HG03097 (cell line): ENCODE data around the gene OSCAR.
"Not testable (repeated sequence)": the region's sequence is repeated elsewhere in the genome, so short reads cannot be mapped to it uniquely, and the experiment has no call there.

Experiments used
- ATAC-seq: cut with Tn5 transposase; IDR thresholded peaks from one replicate; pipeline ENCODE4 v1.9.1; 2021; ENCODE audit not compliant: unreplicated experiment, low FRiP score

Gene OSCAR

DNA sequence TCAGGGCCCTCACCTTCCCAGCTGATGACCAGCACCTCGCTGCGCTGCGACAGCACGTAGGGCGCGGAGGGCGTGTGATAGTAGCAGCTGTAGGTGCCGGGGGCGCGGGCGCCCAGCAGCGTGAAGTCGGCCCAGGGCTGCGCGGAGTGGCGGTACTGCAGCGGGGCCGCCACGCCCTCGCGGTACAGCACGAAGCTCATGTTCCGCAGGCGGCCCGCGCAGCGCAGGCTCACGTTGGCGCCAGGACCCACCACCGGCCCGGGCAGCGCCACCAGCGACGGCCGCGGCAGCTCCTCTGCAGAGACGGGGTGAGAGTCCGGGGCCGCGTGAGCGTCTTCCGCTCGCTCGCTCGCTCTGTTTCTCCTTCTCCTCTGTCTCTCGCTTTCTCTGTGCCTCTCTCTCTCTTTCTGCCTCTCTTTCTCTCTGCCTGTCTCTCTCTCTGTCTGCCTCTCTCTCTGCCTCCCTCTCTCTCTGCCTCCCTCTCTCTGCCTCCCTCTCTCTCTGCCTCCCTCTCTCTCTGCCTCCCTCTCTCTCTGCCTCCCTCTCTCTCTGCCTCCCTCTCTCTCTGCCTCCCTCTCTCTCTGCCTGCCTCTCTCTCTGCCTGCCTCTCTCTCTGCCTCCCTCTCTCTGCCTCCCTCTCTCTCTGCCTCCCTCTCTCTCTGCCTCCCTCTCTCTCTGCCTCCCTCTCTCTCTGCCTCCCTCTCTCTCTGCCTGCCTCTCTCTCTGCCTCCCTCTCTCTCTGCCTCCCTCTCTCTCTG lies 4.6 kb downstream of the OSCAR start:
- ATAC-seq, result not testable (repeated sequence)

DNA sequence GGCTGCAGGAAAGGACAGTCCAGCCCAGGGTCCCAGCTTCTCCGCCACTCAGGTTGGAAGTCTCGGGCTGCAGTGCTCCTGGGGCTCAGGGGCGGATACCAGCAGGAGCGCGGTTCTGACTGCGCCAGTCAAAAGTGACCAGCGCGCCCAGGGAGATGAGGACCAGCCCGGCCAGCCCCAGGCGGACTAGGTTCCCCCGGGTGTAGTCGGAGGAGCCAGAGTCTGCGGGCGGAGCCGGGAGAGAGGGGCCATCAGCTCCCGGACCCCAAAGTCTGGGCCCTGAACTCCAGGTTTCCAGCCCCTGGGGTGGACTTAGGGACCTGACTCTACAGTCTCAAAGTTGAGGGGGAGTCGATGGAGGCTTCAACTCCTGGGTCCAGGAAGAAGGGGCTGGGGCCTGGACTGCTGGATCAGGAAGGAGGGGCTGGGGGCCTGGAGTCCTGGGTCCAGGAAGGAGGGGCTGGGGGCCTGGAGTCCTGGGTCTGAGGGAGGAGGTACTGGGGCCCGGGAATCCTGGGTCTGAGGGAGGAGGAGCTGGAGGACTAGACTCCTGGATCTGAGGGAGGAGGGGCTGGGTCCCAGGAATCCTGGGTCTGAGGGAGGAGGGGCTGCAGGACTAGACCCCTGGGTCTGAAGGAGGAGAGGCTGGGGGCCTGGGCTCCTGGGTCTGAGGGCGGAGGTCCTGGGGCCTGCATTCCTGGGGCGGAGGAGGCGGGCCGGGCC lies 5.3 kb downstream of the OSCAR start:
- ATAC-seq, result no peak

DNA sequence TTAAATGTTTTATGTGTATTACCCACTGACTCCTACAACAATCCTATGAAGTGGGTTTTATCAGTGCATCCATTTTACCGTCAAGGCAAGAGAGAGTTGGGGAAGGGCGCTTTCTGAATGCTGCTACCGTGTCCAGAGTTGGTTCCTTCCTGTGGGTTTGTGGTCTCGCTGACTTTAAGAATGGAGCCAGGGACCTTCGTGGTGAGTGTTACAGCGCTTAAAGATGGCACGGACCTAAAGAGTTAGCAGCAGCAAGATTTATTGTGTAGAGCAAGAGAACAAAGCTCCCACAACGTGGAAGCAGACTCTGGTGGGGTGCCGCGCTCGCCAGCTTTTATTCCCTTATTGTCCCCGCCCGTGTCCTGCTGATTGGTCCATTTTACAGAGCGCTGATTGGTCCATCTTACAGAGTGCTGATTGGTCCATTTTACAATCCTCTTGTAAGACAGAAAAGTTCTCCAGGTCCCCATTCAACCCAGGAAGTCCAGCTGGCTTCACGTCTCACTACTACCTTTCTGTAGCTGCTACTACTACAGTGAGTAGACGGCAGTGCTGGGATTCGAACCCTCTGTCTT lies 6.1 kb downstream of the OSCAR start:
- no peak for ATAC-seq

DNA sequence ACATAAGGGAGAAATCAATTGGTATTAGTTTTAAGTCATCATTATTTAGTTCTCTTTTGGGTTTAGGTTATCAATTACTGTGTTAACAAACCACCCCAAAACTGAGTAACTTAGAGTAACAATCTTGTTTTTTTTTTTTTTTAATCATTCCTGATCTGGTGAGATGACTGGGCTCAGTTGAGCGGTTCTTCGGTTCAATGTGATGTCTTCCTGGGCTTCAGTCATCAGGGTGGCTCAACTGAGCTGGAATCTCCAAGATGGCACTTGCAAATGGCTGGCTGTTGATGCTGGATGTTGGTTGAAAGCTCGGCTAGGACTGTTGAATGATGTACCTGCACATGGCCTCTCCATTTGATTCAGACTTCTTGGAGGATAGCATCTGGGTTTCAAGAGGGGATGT lies 16.2 kb downstream of the OSCAR start:
- ATAC-seq, result no peak

DNA sequence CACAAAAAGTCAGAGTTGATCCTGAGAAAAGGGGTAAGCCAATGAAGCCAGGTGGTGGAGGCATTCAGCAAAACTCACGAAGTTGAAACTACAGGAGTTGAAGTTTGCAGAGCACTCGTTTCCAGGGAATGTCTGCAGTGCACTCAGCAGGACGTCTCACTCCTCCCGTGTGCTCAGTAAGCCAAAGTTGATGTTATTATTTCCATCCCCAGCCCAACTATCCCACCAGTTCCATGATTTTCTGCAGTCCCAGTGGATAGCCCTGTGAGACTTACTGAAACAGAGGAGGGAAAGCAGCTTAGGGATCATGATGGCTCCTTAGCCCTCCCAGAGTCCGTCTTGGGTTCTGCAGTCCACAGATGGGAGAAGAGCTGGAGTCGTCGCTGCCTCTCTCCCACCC lies 19.6 kb downstream of the OSCAR start, which contains the start of gene TARM1:
TSS of gene TARM1 (minus strand) at position 334 of the 400 bp plus-strand sequence. CDS start at position 309, 25 bp downstream.
- no peak for ATAC-seq

DNA sequence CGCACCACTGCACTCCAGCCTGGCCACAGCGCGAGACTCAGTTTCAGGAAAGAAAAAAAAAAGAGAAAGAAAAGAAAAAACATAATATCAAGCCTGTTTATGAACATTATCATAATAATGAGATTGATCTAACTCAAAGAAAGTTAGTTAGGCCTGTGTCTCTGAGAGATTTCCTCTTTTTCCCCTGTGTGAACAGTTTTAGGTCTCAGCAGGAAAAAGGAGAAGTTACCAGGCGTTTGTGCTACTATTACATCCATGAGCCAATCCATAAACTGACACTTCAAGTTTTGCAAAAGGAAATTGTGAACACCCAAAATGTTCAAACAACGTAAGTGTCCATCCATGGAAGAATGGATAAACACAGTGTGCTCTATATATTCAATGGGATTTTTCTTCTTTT lies 23.3 kb downstream of the OSCAR start:
- no peak for ATAC-seq

DNA sequence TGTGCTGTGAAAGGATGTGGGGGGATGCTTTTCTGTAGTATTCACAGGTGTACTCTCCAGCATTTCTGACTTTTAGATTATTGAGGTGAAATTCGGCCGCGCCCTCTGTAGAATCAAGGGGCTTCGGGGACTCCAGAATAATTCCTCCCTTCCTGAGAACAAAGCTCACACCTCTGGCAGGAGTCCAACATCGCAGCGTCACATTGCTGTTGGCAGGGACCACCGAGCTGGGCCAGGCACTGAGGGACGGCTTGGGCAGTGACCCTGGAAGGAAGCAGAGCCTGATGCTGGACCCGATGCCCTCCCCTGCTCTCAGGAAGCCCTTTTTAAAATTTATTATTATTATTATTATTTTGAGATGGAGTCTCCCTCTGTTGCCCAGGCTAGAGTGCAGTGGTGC lies 25.8 kb downstream of the OSCAR start:
- no peak for ATAC-seq

DNA sequence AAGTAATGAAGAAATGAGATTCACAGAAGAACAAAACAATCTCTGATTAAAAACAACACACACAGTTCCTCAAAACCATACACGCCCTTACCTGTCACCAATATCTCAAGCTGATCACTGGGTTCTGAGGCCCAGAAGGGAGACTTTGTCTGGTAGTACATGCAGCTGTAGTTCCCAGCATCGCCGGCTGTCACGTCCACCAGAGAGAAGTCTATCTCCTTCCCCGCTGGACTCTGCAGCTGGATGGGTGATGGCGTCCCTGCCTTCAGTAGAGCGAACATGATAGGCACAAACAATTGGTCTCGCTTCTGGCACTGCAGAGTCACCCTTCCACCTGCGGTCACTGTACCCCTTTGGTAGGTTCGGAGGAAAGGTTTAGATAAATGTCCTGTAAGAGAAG lies 26.8 kb downstream of the OSCAR start:
- ATAC-seq, result no peak

DNA sequence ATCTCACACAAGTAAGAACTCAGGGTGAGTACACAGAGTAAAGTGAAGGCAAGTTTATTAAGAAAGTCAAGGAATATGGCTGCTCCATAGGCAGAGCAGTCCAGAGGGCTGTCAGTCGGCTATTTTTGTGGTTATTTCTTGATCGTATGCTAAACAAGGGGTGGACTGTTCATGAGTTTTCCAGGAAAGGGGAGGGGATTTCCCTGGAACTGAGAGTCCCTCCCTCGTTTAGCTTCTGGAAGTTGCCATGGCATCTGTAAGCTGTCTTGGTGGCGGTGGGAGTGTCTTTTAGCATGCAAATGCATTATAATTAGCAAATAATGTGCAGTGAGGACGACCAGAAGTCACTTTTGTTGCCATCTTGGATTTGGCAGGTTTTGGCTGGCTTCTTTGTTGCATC lies 31.1 kb downstream of the OSCAR start:
- ATAC-seq, result no peak

DNA sequence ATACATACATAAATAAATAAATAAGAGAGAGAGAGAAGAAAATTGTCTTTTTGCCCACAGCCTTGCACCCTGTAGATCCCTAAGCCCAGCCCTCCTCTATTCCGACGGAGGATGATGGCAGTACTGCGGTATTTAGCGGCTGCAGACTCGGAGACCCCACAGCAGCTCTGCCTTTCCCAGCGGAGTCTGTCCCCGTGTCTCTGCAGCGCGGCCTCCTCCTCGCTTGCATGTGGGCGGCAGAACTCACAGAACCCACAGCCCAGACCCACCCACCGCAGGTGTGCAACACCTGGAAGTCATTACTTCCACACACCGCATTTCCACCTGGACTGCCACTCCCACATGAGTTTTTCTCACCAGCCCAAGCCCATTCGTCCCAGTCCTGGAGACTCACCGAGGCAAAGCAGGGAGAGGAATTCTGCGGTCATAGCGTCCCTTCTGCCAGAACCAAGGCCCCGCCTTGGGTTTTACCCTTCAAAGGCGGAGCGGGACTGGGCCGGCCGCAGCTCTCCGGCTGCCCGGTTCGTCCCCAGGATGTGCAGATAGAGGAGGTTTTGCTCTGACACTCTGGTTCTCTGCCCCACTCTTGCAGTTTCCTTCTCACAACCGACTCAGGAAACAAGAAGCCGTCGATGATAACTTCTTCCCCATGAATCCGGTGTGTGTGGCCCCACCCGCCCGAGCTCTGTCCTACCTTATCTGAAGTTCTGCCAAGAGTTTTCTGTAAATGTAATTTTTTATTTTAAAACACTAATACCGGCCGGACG lies 37.1 kb downstream of the OSCAR start, which contains the start of gene VSTM1:
TSS of gene VSTM1 (minus strand) at position 548 of the 767 bp plus-strand sequence. CDS start at position 428, 120 bp downstream.
- no peak for ATAC-seq

DNA sequence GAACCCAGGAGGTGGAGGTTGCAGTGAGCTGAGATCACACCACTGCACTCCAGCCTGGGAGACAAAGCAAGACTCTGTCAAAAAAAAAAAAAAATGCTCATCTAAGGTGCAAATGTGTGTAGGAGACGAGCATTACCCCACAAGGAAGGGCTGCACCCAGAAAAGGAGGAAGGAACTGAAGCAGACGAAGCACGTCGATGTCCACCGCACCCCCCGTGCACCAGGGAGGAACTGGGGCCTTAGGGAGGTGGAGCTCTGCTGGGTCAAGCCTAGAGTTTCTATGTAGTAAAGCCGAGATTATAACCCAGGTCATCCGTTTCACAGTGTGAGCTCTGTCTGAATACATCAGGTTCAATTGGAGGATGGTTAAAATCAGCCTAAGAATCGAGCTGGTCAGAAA lies 38.0 kb downstream of the OSCAR start:
- no peak for ATAC-seq

DNA sequence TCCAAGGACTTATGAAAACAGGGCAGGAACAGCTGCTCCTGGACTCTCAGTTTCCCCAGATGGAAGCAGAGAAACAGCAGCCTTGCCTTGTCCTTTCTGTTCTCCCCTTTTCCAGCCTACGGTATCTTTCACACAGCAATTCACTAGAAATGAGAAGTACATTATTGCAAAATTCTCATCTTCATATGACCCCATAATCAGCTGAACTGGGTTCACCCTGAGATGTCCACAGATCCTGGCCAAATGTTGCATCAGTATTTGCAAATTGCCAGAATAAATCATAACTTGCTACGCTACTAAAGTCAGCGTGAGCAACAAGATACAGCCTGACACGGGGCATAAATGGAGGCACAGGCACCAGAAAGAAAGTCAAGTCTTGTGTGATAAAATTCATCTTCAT lies 53.0 kb downstream of the OSCAR start:
- ATAC-seq, result no peak

DNA sequence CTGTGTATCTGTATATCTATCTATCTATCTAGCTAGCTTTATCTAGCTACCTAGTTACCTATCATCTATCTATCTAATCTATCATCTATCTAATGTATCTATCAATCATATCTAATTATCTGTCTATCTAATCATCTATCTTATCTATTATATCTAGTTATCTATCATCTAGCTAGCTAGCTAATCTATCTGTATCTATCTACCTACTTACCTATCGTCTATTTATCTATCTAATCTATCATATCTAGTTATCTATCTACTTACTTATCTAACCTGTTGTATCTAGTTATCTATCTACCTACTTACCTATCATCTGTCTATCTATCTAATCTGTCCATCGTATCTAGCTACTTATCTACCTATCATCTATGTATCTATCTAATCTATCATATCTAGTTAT lies 54.8 kb downstream of the OSCAR start:
- no peak for ATAC-seq
